Right atrium auricular region (tissue), 2 donors: ENCODE data around the gene CEBPZOS. TPM values are rescaled to one million over a fixed set of nuclear protein-coding genes. Genes with fewer than 3 reads are reported as not detected.

ENCODE experiments used
- DNase-seq: peaks from one replicate; pipeline ENCODE4 v3.0.0-alpha.2; 2019; ENCODE audit warnings: low spot score
- H3K27ac ChIP-seq, 2 donors: fragments of 200-600 bp; sonication (generic); 1 replicate in 1 of 2; 2 replicates in 1 of 2; pipeline ENCODE4 v1.5.1; 2016 to 2019
- H3K27me3 ChIP-seq, 2 donors: fragments of 200-600 bp; sonication (generic); one replicate each; pipeline versions ENCODE4 v1.5.1 to v1.6.0; 2017 to 2019
- H3K36me3 ChIP-seq: fragments of 200-600 bp; sonication (generic); one replicate; pipeline ENCODE4 v1.5.1; 2016
- H3K4me1 ChIP-seq, 2 donors: fragments of 200-600 bp; sonication (generic); one replicate each; pipeline versions ENCODE4 v1.5.1 to v1.6.0; 2017 to 2019
- H3K4me3 ChIP-seq, 2 donors: fragments of 200-600 bp; sonication (generic); 1 replicate in 1 of 2; 2 replicates in 1 of 2; pipeline ENCODE4 v1.5.1; 2017 to 2019; ENCODE audit warnings: mild to moderate bottlenecking in 1 of 2, moderate library complexity in 1 of 2
- H3K9me3 ChIP-seq, 2 donors: fragments of 200-600 bp; sonication (generic); one replicate each; pipeline ENCODE4 v1.5.1; 2019
- CTCF ChIP-seq, 2 donors: fragments of 200-600 bp; sonication (generic); IDR thresholded peaks; one replicate each; pipeline ENCODE4 v1.5.1; 2019; ENCODE audit warnings: antibody characterized with exemption in 2 of 2
- total RNA-seq, 2 donors: library from RNA; depleted of rRNA; stranded (reverse); fragments of >200 nt; gene quantifications; one replicate each; pipeline ENCODE4 v1.1.0, GENCODE V29; 2016

The CEBPZOS gene
- total RNA-seq, 2 donors from 2014 or later = 21.1 to 37.9 TPM

DNA sequence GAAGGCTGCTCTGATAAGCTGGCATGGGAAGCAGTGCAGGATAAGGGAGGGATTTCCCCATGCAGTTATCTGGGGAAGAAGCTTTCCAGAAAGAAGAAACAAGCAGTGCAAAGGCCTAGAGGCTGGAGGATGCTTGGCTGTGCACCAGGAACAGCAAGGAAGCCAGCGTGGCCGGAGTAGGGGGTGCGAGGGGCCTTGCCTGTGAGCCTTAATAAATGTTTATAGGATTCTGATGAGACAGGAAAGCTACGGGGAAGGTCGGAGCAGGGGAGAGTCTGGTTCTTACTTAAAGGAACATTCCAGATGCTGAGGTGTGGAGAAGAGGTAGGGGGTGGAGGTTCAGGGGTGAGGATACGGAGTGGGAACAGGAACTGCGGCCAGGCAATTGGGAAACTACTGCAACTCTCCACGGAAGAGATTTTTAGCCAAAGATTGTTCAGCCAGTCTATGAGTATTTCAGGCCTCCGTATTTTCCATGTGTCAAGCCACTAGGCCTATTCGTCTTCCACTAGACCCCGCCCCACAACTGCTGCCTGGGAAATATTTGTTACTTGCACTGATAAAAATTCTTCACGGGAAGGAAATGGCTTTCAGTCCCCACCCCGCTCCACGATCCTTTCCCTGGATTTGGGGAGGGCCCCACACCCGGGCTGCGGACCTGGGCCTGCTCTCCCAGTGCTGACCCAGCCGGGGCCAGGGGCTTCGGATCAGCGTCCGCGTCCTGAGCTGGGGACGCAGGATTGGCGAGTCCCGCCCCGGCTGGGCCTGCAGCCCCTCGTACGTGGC lies 40.0 kb upstream of the CEBPZOS start:
- Histone ChIP-seq H3K36me3 (no peaks in the 10 kb centered on the region), H3K4me3 (peak overlapping the region; percentile 87), H3K9me3 (no peaks in the 10 kb centered on the region), H3K27ac (peak overlapping the region; percentile 83 to 86), H3K4me1 (peaks cover 0 to 18% of the 10 kb centered on the region in 2 donors), H3K27me3 (no peaks in the 10 kb centered on the region)
- DNase-seq = peak; percentile 74
- TF ChIP-seq CTCF (IDR thresholded peaks at IDR 0.05) = no peak

GRCh38 chr2:37156857-37157714 lies 39.2 kb upstream of the CEBPZOS start, which contains the start of gene EIF2AK2:
EIF2AK2 (minus strand) TSS chr2:37156980; CDS start chr2:37147806, 9,174 bp downstream.
- TF ChIP-seq CTCF (IDR thresholded peaks at IDR 0.05) = no peak
- Histone ChIP-seq H3K27ac (peak within 1 kb of the TSS; percentile 83 to 86), H3K4me1 (peaks cover 0 to 18% of the 10 kb centered on the region in 2 donors), H3K36me3 (no peaks in the 10 kb centered on the region), H3K9me3 (no peaks in the 10 kb centered on the region), H3K4me3 (peak within 1 kb of the TSS; percentile 87), H3K27me3 (no peaks in the 10 kb centered on the region)
- peak; percentile 86 for DNase-seq

- DNase-seq = no peak
- peaks cover 0 to 12% of the 10 kb centered on the region in 2 donors for H3K9me3 ChIP-seq
- no peaks in the 10 kb centered on the region for H3K27me3 ChIP-seq
- no peak overlapping the region for H3K4me3 ChIP-seq
- H3K4me1 ChIP-seq = no peaks in the 10 kb centered on the region
- no peaks in the 10 kb centered on the region for H3K36me3 ChIP-seq
- no peak for TF ChIP-seq CTCF (IDR thresholded peaks at IDR 0.05)
- H3K27ac ChIP-seq = no peak overlapping the region
These were observed 31.5 kb upstream of the CEBPZOS start for GRCh38 chr2:37164757-37165156.

DNA sequence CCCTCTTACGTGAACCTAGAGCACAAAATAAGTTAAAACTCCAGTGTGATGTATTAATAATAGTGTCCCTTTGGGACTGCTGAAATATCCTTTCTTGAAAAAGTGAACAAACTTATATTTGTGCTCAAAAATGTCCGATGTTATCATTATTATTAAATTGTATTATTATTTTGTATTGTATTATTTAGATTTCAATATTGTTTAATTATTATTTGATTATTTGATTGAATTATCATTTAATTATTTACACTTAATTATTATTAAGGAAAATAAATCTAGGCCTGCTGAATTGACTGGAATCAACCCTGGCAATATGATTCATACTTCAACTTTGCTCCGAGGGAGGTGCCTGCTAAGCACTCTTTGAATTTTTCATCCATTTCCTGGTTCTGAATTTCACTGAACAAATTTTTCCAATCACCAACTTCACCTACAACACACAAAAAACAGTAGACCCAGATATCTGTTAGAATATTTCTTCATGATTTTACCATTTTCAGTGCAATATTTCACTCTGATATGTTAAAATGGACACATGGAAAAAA lies 28.6 kb upstream of the CEBPZOS start:
- H3K9me3 ChIP-seq = peaks cover 0 to 12% of the 10 kb centered on the region in 2 donors
- H3K27ac ChIP-seq = no peak overlapping the region
- no peak overlapping the region for H3K4me3 ChIP-seq
- no peaks in the 10 kb centered on the region for H3K27me3 ChIP-seq
- no peak for TF ChIP-seq CTCF (IDR thresholded peaks at IDR 0.05)
- no peaks in the 10 kb centered on the region for H3K36me3 ChIP-seq
- H3K4me1 ChIP-seq = no peaks in the 10 kb centered on the region
- no peak for DNase-seq

DNA sequence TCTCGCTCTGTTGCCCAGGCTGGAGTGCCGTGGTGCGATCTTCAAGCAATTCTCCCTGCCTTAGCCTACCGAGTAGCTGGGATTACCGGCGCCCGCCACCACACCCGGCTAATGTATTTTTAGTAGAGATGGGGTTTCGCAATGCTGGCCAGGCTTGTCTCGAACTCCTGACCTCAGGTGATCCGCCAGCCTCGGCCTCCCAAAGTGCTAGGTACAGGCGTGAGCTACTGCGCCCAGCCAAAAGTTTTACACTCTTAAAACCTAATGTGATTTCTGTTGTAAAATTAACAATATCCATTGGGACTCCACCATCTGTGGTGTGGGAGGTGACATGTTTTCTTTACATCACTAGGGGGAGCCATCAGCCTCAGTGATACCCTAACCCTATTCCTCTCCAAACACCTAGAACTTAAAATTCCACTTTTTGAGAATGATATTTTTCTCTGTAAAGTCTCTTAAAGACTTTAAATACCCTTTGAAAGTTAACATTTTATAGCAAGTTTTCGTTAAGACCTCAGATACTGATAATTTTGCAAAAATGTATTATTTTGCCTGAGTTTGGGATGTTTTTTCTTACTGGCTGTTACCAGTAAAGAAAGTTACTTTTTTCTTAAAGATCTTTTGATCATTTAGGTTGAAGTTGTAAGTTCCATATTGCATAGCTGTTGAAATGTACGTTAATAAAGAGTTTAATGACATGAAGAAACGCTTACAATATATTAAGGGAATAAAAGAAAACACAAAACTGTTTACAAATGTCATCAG lies 27.9 kb upstream of the CEBPZOS start:
- Histone ChIP-seq H3K27me3 (no peaks in the 10 kb centered on the region), H3K27ac (no peak overlapping the region), H3K36me3 (no peaks in the 10 kb centered on the region), H3K9me3 (peaks cover 0 to 12% of the 10 kb centered on the region in 2 donors), H3K4me1 (no peaks in the 10 kb centered on the region), H3K4me3 (no peak overlapping the region)
- DNase-seq = no peak
- TF ChIP-seq CTCF (IDR thresholded peaks at IDR 0.05) = peak; percentile 55 to 71
